NCI-H1092 treated with DMSO at 0.1 percent for 48 hours (cell line): ENCODE measurements around the gene LRP2.
A peak's percentile ranks its signal among the peaks of the same experiment; 100 is the strongest.
"Not testable (repeated sequence)": the region's sequence is repeated elsewhere in the genome, so short reads cannot be mapped to it uniquely, and the experiment has no call there.

Experiments
- DNase-seq: peaks from one replicate; lab custom pipeline; 2025; lab: John Stamatoyannopoulos, UW

Gene LRP2

GRCh38 chr2:169348321-169349024 is 13.9 kb downstream of the LRP2 start:
- DNase-seq, result no peak

- DNase-seq, result no peak
These were observed 16.6 kb downstream of the LRP2 start for GRCh38 chr2:169345486-169346437.

DNA sequence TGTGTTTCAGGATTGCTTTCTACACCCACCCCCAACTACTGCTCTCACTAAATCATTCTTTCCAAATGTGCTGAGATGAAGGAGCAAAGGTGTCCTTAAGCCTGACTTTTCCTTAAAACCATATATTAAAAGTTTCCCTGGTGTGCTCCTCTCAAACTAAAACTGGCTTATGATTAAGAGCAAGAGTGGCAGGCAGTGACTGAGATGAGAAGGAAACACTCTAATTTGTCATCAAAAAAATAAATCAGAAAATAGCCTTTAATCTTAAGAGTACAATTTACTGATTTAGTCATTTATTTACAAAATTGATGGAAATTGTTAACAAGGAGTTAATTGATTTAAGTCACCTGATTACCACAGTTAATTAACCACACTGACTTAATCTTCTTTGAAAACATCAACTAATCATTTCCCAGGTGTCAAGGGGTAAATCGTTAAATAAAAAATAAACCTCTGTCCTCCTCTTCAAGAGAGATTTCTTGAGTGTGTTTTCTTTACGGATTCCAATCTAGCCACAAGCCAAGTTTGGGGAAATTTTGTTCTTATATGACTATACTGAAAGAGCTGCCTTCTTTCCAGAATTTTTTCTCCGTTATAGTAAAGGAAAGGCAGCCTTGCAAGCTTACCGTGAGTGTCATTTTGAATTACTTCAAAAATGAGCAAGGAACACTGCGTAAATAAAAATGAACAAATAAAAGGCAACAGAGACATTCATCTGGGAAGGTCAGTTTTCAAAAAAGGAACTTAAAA is 17.4 kb downstream of the LRP2 start:
- DNase-seq, result no peak

- no peak for DNase-seq
These were observed 19.1 kb downstream of the LRP2 start for GRCh38 chr2:169343202-169343601.

DNA sequence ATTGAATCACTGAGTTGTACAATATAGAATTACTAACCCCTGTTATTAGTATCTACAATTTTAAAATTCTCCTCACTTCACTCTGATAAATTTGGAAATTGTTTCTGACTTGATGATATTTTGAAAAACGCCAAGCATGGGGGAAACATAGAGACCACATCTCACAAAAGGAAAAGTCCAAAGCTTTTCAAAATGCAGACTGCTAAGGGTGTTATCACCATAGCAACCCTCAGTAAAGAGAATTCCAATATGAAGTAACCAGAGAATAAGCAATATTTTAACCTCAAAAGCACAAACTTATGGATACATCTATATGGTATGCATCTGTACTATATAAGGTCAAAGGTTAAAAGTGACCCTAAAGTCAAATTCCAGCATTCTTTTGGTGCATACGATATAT is 22.7 kb downstream of the LRP2 start:
- no peak for DNase-seq

DNA sequence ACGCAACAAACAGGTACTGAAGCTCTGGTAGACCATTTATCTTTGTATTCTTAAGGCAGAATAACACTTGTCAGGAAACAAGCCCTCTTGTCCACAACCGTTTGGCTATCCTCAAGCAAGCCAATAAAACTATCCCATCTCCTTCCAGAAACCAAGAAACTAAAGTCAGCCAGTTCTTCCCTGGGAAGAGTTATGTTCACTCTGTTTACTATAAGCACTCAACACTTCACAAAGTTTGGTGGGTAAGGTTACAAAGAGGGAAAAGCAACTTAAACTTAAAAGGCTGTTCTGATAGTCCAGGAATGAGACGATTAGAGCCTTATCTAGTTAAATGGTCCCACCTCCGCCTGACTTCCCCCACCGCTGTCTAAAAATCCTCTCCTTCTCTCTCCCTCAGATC is 25.6 kb downstream of the LRP2 start:
- DNase-seq, result no peak

GRCh38 chr2:169330555-169331198 is 31.7 kb downstream of the LRP2 start:
- DNase-seq, result no peak

DNA sequence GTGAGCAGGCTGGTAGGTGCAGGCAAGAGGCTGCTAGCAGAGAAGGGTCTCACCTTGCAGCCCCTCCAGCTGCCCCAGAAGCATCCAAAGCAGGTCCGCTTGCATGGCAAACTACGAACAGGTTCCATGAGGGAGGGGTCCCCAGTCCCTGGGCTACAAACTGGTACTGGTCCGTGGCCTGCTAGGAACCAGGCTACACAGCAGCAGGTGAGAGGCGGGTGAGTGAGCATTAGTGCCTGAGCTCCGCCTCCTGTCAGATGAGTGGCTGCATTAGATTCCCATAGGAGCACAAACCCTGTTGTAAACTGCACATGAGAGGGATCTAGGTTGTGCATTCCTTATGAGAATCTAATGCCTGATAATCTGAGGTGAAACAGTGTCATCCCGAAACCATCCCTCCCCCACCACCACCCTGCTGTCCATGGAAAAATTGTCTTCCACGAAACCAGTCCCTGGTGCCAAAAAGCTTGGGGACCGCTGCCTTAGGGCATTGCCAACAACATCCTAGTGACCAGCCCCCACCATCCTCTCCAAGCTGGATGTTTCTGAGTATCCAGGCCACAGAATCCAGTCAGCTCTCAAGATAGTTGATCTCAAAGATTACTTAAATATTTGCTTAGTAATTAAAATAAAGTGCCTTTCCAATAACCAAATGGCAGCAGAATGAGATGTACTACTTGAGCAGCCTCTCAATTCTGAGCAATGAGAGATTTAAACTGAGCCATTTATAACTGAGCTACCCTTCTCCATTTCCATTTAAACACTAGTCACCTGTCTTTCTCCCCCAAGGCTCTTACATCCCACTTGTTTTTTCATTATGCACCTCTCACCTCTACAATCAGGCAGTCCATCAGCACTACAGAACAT is 32.4 kb downstream of the LRP2 start:
- peak; percentile 87 for DNase-seq

DNA sequence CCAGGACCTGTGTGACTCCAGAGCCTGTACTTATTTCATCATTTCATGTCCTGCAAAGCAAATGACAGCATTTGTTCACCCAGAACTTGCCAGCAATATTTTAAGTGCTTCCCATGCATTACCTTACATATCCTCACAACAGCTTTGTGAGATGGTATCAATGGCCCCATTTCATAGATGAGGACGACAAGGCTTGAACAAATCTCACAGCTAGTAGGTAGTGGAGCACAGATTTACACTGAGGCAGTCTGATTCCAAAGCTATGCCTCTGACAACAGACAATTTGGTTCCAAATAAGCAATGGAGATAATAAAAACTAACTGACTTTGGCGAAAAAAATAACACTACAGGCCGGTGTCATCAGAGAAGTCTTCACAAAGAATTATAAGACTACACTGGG is 33.5 kb downstream of the LRP2 start:
- DNase-seq, result no peak

- DNase-seq, result not testable (repeated sequence)
These were observed 34.5 kb downstream of the LRP2 start for GRCh38 chr2:169327837-169328236.

DNA sequence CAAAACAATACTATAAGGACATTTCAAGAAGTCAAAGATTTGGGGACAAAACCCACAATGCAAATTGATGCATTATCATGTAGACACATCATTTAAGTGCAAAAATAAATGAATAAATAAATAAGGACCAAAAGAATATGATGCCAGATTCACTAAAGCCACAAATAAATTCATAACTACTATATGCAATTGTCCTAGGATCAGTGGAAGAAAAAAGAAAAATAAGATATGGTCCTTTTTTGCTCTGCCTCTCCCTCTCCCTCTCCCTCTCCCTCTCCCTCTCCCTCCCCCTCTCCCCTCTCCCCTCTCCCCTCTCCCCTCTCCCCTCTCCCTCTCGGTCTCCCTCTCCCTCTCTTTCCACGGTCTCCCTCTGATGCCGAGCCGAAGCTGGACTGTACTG is 36.4 kb downstream of the LRP2 start:
- DNase-seq, result not testable (repeated sequence)

DNA sequence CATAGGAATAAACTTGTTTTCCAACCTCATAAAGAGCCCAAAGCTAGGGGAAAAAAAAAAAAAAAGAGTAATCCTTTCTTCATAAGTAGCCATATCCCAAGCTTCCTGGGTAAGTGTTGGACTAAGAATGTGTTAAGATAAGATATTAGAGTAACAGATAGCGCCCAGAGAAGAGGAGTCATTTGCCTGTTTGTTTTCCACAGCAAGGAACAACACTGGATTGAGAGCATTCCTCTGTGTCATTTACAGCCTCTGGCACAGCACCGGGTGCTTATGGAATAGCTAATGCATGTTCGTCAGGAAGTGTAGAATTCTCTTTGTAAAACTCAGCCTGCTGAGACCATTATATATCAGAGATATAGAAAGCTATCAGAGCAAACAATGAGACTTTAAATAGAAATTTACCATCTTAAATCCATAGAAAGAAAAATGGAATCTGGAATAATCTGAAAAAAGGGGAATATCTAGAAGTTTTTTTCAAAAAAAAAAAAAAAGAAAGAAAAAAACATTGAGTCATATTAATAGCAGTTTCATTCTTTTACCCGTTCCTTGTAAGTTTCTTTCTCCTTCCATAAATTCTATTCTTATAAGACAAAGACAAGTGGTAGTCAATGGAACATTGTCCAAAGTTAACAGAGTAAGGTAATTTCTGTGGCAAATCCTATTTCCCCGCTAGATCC is 37.6 kb downstream of the LRP2 start:
- no peak for DNase-seq

GRCh38 chr2:169323841-169324240 is 38.5 kb downstream of the LRP2 start:
- no peak for DNase-seq

DNA sequence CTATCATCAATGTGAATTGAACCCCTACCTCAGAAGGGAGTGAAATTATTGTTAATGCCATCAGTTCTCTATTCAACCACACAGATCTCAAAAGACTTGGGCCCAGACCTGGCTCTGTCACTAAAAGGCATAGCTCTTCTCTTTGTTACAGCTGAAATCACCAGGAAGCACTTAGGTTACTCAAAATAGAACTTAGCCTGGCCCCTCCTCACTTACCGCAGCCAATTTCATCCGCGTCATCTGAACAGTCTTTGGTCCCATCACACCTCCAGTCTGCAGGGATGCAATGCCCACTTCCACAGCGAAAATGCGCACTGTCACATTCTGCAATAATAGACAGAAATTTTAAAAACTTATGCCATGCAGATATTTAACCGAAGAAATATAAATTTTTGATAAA is 41.8 kb downstream of the LRP2 start:
- DNase-seq, result no peak

- DNase-seq, result no peak
These were observed 47.0 kb downstream of the LRP2 start for GRCh38 chr2:169315357-169315756.

DNA sequence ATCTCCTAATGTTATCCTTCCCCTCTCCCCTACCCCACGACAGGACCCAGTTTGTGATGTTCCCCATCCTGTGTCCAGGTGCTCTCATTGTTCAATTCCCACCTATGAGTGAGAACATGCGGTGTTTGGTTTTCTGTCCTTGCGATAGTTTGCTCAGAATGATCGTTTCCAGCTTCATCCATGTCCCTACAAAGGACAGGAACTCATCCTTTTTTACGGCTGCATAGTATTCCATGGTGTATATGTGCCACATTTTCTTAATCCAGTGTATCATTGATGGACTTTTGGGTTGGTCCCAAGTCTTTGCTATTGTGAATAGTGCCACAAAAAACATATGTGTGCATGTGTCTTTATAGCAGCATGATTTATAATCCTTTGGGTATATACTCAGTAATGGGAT is 54.0 kb downstream of the LRP2 start:
- not testable (repeated sequence) for DNase-seq

- DNase-seq, result not testable (repeated sequence)
These were observed 57.6 kb downstream of the LRP2 start for GRCh38 chr2:169304689-169305088.

GRCh38 chr2:169303579-169304305 is 58.6 kb downstream of the LRP2 start:
- DNase-seq, result no peak

DNA sequence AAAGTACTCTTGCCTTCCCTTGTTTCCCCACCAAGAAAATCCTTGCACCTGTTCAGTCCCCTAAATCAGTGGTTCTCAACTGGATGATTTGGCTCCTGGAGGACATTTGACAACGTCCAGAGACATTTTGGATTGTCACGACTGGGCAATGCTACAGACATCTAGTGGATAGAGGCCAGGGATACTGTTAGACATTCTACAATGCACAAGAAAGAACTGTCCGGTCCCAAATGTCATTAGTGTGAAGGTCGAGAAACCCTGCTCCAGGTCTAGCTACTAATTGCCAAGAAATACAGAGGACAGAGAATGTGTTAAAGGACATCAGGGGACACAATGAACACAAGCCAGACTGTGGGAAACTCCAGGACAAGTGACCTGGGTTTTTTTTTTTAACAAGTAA is 60.0 kb downstream of the LRP2 start:
- DNase-seq, result no peak
